Activated CD4-positive, alpha-beta memory T cell treated with anti-CD3 and anti-CD28 coated beads, Interleukin-2, amount 10 ng/mL, durations not matched to agents 7 days and 5 days (primary cell): ENCODE measurements around the gene PTRH1. TPM values are rescaled to one million over a fixed set of nuclear protein-coding genes. Genes with fewer than 3 reads are reported as not detected.

Source experiments
- CTCF ChIA-PET: fragments of 350-600 bp; sonication (Branson Sonifier 250); formaldehyde crosslinking; loops from one replicate; lab custom pipeline; 2021; ENCODE audit warnings: antibody characterized with exemption, inconsistent platforms; lab: Charles Lee
- POLR2A ChIA-PET: fragments of 350-600 bp; sonication (Branson Sonifier 250); formaldehyde crosslinking; loops from one replicate; lab custom pipeline; 2021; ENCODE audit warnings: antibody characterized with exemption; lab: Charles Lee
- DNase-seq: peaks from one replicate; pipeline ENCODE4 v3.0.0-alpha.2; 2020
- H3K27ac Mint-ChIP-seq: one replicate; pipeline ENCODE4 v1.8.0; 2021; ENCODE audit warnings: mild to moderate bottlenecking, mixed read lengths
- H3K27me3 Mint-ChIP-seq: one replicate; pipeline ENCODE4 v1.8.0; 2021; ENCODE audit warnings: mixed read lengths
- H3K36me3 Mint-ChIP-seq: one replicate; pipeline ENCODE4 v1.8.0; 2021; ENCODE audit warnings: low read depth, mixed read lengths
- H3K4me1 Mint-ChIP-seq: one replicate; pipeline ENCODE4 v1.8.0; 2021; ENCODE audit warnings: mixed read lengths
- H3K4me3 Mint-ChIP-seq: one replicate; pipeline ENCODE4 v1.8.0; 2021; ENCODE audit warnings: mild to moderate bottlenecking, mixed read lengths
- H3K9me3 Mint-ChIP-seq: one replicate; pipeline ENCODE4 v1.8.0; 2021; ENCODE audit warnings: mixed read lengths
- total RNA-seq, 2 experiments: library from RNA; stranded (reverse); gene quantifications; one replicate each; pipeline ENCODE4 v1.2.3, GENCODE V29; 2021

Gene PTRH1
- total RNA-seq, 2 experiments from 2014 or later: 10.5 to 12.0 TPM

DNA sequence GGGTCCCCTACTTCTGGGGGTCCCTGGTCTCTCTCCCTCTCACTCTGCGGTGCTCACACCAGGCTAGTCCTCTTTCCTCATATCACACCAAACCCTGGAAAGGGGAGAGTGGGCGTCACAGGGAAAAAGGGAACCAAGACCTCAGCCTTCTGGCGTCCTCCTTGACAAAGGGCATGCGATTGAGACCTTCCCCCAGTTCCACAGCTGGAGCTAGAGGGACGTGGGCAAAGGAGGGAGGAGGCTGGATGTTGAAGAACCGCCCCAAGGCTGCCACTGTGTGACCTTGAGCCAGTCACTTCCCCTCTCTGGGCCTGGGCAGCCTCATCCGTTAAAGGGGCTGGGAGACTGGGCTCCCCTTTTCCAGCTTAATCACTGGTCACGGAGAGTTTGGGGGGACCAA is 38.2 kb upstream of the PTRH1 start:
- CTCF ChIA-PET: no interaction called here
- no peak overlapping the region for H3K4me3 Mint-ChIP-seq
- POLR2A ChIA-PET: no interaction called here

DNA sequence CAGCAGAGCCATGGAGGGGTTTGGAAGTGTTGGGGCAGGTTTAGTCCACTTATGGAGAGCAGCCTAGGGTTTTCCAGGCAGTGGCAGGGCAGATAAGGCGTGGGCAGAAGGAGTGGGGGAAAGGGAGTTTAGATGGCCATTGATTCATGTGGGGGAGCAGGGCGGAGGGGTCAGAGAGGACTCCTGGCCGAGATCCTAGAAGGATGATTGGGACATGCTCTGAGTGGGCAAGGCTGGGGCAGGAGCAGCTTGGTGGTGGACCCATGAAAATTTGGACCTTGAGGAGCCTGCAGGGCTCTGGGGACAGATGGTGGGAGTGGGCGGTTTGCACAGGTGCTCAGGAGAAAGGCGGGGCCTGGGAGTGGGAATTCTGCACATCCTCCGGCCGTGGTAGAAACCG is 37.7 kb upstream of the PTRH1 start:
- peaks cover 44% of the 10 kb centered on the region for H3K36me3 Mint-ChIP-seq
- H3K9me3 Mint-ChIP-seq: no peaks in the 10 kb centered on the region
- ChIA-PET CTCF (no interaction called here), POLR2A (no interaction called here)
- H3K4me1 Mint-ChIP-seq: no peaks in the 10 kb centered on the region
- peak overlapping the region; percentile 54 for H3K27ac Mint-ChIP-seq
- no peak for DNase-seq
- H3K27me3 Mint-ChIP-seq: no peaks in the 10 kb centered on the region
- no peak overlapping the region for H3K4me3 Mint-ChIP-seq

More for the DNA sequence above, 38.2 kb upstream of the PTRH1 start:
- Mint-ChIP-seq H3K36me3 (peaks cover 44% of the 10 kb centered on the region), H3K9me3 (no peaks in the 10 kb centered on the region), H3K27ac (no peak overlapping the region), H3K4me1 (no peaks in the 10 kb centered on the region), H3K27me3 (no peaks in the 10 kb centered on the region)
- DNase-seq: no peak

DNA sequence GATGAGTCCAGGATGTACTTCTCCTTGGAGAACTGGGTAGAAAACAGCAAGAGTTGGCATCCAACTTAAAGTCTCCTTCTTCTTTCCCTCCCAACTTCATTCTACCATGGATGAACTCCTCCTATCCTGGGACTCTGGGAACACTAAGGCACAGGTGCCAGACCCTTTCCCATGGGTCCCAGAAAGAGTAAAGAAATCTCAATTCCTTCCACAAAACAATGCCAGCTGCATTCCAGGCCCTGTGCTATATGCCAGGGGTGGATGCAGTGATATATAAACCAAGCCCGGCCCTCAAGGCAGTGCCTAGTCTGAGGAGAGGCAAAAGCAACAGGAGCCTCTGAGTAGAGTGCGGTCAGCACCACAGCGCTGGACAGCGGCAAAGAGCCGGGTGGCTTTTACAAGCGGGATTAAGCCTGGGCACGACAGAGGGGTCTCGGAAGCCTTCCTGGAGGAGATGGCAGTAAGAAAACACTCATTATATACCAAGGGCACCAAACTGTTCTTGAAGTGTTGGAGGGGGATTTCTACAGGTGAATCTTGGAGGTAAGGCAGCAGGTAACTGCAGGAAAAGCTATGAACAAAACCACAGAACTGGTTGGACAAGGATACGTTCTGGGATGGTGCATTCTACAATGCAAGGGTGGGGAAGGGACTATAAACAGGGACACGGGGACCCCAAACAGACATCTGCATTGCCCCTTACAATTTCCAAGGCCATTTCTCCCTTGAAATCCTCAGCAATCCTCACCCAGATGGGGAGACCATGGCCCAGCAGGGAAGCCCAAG is 36.0 kb upstream of the PTRH1 start:
- POLR2A ChIA-PET: no interaction called here
- H3K27ac Mint-ChIP-seq: no peak overlapping the region
- DNase-seq: no peak
- peaks cover 53% of the 10 kb centered on the region for H3K36me3 Mint-ChIP-seq
- H3K9me3 Mint-ChIP-seq: no peaks in the 10 kb centered on the region
- CTCF ChIA-PET: no interaction called here
- no peaks in the 10 kb centered on the region for H3K27me3 Mint-ChIP-seq
- peaks cover 5% of the 10 kb centered on the region for H3K4me1 Mint-ChIP-seq
- H3K4me3 Mint-ChIP-seq: no peak overlapping the region

DNA sequence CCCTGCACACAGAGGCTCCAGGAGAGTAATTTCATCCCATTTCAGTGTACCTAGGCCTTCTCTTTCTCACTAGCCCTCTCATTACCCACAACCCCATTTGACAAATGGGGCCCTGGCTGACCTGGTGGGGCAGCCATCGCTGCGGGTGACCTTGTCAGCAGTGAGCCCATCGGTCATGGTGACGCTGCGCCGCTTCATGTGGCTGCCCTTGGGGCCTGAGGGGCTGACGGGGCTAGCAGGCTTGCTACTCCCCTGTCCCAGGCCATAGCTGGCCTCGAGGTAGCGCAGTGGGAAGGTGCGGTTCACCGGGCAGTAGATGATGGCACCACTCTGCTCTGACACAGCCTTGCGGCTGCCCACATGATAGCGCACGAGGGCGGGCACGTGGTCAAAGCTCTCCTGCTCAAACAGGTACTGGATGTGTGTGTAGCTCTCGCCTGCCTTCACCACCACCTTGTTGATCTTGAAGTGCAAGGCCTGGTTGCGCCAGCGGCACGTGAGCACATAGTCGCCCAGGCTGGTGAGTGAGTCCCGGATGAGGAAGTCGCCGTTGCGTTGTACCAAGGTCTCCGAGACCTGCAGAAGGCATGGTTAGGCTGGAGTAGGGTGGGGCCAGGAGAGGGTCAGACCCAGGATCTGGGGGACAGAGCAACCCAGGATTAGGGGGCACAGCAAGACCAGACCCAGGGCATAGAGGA is 33.8 kb upstream of the PTRH1 start:
- ChIA-PET POLR2A (no interaction called here), CTCF (interaction anchor here (1.5 kb wide), 1 partner anchor 121 kb away, joined by 3 read pairs; no protein-coding TSS in a partner anchor)
- DNase-seq: no peak
- H3K4me1 Mint-ChIP-seq: peaks cover 5% of the 10 kb centered on the region
- peaks cover 69% of the 10 kb centered on the region for H3K36me3 Mint-ChIP-seq
- H3K4me3 Mint-ChIP-seq: no peak overlapping the region
- no peaks in the 10 kb centered on the region for H3K27me3 Mint-ChIP-seq
- no peaks in the 10 kb centered on the region for H3K9me3 Mint-ChIP-seq
- H3K27ac Mint-ChIP-seq: no peak overlapping the region

DNA sequence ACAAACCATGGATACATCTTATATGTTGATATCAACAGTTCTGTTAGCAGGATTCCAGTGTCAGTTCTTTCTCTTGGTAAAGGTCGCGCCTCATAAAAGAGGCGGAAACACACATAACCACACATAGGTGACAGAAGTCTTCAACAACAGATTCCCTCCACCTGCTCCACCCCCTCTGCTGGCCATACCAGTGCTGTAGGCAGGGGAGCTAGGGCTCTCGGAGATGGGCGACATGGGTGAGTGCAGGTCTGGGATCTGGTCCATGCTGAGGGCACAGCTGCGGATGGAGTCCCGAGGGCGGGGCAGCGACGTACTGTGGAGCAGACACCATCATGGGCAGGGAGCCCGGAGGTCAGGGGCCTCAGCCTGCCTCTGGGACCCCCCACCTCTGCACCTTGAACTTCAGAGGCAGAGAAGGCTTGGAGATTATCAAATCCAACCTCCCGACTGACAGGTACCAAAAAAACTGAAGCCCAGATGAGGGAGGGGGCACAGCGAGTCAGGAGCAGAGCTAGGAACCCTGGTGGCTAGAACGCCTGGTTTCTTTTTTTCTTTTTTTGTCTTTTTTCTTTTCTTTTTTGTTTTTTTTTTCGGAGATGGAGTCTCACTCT is 31.6 kb upstream of the PTRH1 start:
- POLR2A ChIA-PET: interaction anchor here (1.2 kb wide), 1 partner anchor 24 kb away, joined by 3 read pairs; no protein-coding TSS in a partner anchor
- CTCF ChIA-PET: interaction anchor here (1.0 to 3.8 kb wide), 3 partner anchors 12 to 24 kb away, joined by 3 to 22 read pairs (median 6); partner anchors contain the start of gene TOR2A
- Mint-ChIP-seq H3K27ac (no peak overlapping the region), H3K27me3 (no peaks in the 10 kb centered on the region), H3K4me3 (no peak overlapping the region), H3K36me3 (peaks cover 71% of the 10 kb centered on the region), H3K4me1 (peaks cover 5% of the 10 kb centered on the region), H3K9me3 (no peaks in the 10 kb centered on the region)
- no peak for DNase-seq

DNA sequence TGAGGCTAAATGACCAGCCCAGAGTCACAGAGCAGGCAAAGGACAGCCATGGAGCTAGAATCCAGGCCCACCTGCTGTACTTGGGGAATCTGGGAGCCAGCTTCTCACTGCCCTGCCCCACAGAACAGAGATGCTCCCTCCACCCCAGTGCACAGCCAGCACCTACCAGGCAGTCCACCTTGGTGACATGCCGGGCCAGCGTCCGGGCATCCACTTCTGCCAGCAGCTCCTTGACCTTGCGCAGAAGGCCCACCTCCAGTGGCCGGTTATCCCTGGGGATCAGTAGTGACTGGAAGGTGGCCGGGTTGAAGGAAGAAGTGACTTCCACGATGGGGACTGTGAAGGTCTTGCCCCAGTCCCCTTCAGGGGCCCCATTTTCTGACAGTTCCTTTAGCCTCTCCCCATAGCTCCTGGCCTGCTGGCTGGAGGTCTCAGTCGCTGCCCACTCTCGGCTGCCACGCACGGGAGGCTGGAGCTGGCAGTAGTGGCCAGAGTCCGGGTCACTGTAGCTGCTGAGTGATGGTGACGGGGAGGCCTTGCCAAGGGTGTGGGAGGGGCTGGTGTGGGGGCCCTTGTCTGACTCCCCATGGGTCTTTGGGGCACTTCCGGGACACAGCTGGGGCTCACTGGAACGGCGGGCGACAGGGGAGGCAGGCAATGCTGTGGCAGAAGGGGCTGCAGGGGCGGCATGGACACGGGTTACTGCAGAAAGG is 29.1 kb upstream of the PTRH1 start:
- DNase-seq: no peak
- CTCF ChIA-PET: interaction anchor here (0.7 to 3.8 kb wide), 4 partner anchors 10 to 177 kb away, joined by 3 to 22 read pairs (median 6); partner anchors contain the start of gene TOR2A
- Mint-ChIP-seq H3K4me3 (no peak overlapping the region), H3K4me1 (peaks cover 5% of the 10 kb centered on the region), H3K27me3 (no peaks in the 10 kb centered on the region), H3K27ac (no peak overlapping the region), H3K9me3 (no peaks in the 10 kb centered on the region), H3K36me3 (peaks cover 66% of the 10 kb centered on the region)
- POLR2A ChIA-PET: interaction anchor here (1.0 to 2.6 kb wide), 3 partner anchors 26 to 41 kb away, joined by 3 to 12 read pairs (median 4); partner anchors contain the start of gene CDK9

DNA sequence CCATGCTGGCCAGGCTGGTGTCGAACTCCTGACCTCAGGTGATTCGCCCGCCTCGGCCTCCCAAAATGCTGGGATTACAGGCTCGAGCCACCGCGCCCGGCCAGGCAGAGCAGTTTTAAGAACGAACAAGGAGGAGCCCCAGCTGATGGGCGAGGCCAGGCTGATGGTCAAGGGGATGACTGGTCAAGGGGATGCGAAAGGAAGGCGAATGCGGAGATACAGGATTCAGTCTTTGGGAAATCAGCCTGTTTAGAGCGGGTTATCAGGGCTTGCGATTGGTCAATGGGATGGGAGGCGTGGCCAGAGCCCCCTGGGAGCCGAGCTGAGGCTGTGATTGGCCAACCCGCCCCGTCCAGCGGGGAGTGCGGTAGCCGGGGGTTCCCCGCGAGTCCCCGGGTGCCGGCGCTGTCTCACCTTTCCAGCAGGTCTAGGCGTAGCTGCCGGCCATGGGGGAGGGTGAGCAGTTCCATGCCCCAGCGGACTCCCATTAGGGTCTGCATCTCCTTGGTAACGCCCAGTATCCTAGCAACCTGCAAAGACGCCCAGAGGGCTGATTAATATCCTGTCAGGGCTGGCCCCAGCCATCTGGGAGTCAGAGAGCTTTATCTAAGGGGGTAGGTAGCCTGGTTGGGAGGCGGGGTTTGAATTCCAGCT is 27.1 kb upstream of the PTRH1 start:
- no peak overlapping the region for H3K27ac Mint-ChIP-seq
- H3K27me3 Mint-ChIP-seq: no peaks in the 10 kb centered on the region
- H3K36me3 Mint-ChIP-seq: peaks cover 65% of the 10 kb centered on the region
- H3K9me3 Mint-ChIP-seq: no peaks in the 10 kb centered on the region
- no peak for DNase-seq
- H3K4me1 Mint-ChIP-seq: peaks cover 5% of the 10 kb centered on the region
- CTCF ChIA-PET: interaction anchor here (0.7 to 1.1 kb wide), 2 partner anchors 150 to 179 kb away, joined by 3 to 4 read pairs; no protein-coding TSS in a partner anchor
- POLR2A ChIA-PET: interaction anchor here (0.7 to 2.4 kb wide), 4 partner anchors 36 to 135 kb away, joined by 3 to 7 read pairs (median 3); partner anchors contain the start of genes CDK9 and SH2D3C
- H3K4me3 Mint-ChIP-seq: no peak overlapping the region

DNA sequence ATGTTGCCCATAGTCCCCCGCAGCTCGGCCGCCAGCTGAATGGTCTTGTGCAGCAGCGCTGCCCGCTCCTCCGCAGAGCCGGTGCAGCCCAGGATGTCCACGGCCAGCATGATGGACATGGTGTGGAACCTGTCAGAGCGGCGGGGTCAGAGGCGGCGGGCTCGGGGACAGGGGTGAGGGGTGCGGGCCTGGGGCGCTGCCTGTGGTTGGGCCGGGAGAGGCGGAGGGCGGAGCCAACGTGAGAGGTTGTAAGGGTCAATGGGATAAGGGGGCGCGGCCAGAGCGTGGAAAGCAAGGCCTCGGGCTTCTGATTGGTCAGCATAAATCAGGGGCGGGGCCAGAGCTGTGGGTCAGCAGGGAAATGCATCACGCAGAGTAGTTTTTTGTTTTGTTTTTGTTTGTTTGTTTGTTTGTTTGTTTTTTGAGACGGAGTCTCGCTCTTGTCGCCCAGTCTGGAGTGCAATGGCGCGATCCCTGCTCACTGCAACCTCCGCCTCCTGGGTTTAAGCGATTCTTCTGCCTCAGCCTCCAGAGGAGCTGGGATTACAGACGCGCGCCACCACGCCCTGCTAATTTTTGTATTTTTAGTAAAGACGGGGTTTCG is 26.5 kb upstream of the PTRH1 start:
- Mint-ChIP-seq H3K9me3 (no peaks in the 10 kb centered on the region), H3K27me3 (no peaks in the 10 kb centered on the region), H3K4me3 (no peak overlapping the region), H3K27ac (peak overlapping the region; percentile 27), H3K4me1 (peaks cover 5% of the 10 kb centered on the region), H3K36me3 (peaks cover 64% of the 10 kb centered on the region)
- DNase-seq: no peak
- CTCF ChIA-PET: interaction anchor here (0.7 to 1.1 kb wide), 2 partner anchors 149 to 180 kb away, joined by 3 to 4 read pairs; no protein-coding TSS in a partner anchor
- POLR2A ChIA-PET: interaction anchor here (1.0 to 2.4 kb wide), 4 partner anchors 37 to 184 kb away, joined by 3 to 7 read pairs (median 3); partner anchors contain the start of genes CDK9 and SH2D3C

DNA sequence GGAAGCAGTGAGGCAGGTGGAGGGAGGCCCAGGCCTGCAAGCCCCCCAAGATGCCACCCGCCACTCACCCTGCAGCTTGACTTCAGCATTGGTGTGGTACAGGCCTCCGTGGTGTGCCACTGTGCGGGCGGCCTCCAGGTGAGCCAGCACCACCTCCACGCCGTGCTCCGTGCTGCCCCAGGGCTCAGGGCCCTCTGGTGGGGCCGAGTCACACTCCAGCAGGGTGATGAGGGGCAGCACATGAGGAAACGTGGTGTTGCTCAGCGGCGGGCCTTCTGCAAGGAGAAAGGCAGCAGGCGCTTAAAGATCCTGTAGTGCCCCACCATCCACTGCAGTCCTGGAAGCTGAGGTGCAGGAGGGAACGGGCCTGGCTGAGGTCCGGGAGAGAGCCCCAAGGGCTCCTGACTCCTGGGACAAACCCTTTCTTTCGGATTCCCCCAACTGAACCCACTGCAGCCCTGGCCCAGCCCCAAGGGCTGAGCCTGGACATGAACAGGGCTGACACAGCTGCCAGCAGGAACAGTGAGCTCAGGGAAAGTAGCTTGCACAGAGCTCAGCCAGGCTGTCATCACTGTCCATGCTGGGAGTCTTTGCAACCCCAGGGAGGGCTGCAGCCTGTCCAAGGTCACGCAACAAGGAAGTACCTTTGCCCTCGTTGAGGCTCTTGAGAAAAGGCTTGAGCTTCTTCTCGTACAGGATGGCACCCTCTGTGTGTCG is 24.3 kb upstream of the PTRH1 start:
- H3K36me3 Mint-ChIP-seq: peaks cover 49% of the 10 kb centered on the region
- ChIA-PET POLR2A (no interaction called here), CTCF (interaction anchor here (1.2 kb wide), 1 partner anchor 130 kb away, joined by 3 read pairs; no protein-coding TSS in a partner anchor)
- H3K4me1 Mint-ChIP-seq: peaks cover 11% of the 10 kb centered on the region
- H3K27ac Mint-ChIP-seq: no peak overlapping the region
- no peak for DNase-seq
- H3K27me3 Mint-ChIP-seq: no peaks in the 10 kb centered on the region
- H3K4me3 Mint-ChIP-seq: no peak overlapping the region
- no peaks in the 10 kb centered on the region for H3K9me3 Mint-ChIP-seq

DNA sequence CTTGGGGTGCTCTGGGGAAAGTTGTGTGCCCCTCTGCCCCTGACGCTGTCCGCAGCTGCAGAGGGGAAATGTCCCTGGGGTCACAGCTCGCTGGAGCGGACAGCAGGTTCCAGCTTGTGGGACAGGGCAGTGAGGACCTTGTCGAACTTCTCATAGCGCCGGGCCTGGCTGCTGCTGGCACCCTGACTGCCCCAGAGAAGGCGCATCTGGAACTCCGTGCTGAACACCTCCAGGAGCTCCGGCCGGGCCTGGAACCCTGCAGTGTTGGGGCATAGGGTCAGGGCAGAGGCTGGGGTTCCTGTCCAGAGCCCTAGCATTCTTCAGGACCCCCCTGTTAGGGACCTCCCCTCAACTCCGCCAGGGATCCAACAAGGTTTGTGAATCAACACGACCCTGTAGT is 23.2 kb upstream of the PTRH1 start:
- H3K4me1 Mint-ChIP-seq: peaks cover 20% of the 10 kb centered on the region
- no peak for DNase-seq
- H3K4me3 Mint-ChIP-seq: no peak overlapping the region
- no peak overlapping the region for H3K27ac Mint-ChIP-seq
- no peaks in the 10 kb centered on the region for H3K9me3 Mint-ChIP-seq
- no peaks in the 10 kb centered on the region for H3K27me3 Mint-ChIP-seq
- CTCF ChIA-PET: interaction anchor here (2.1 kb wide), 1 partner anchor 43 kb away, joined by 7 read pairs; no protein-coding TSS in a partner anchor
- H3K36me3 Mint-ChIP-seq: peaks cover 45% of the 10 kb centered on the region
- POLR2A ChIA-PET: interaction anchor here (1.8 to 2.3 kb wide), 2 partner anchors 40 to 45 kb away, joined by 3 to 13 read pairs; partner anchors contain the start of gene SH2D3C
